Activated CD4-positive, alpha-beta T cell treated with anti-CD3 and anti-CD28 coated beads for 24 hours (primary cell): ENCODE results near the gene ACER1.
"Not testable (repeated sequence)": the region's sequence is repeated elsewhere in the genome, so short reads cannot be mapped to it uniquely, and the experiment has no call there.

ENCODE experiments used
- DNase-seq, 2 donors: peaks; one replicate each; pipeline ENCODE4 v3.0.0-alpha.2; 2020; ENCODE audit warnings: low read depth in 2 of 2

The ACER1 gene

GRCh38 chr19:6357174-6357573 is 23.8 kb upstream of the ACER1 start:
- DNase-seq, result no peak

GRCh38 chr19:6355321-6356040 is 22.1 kb upstream of the ACER1 start:
- not testable (repeated sequence) for DNase-seq

GRCh38 chr19:6354098-6354674 is 20.8 kb upstream of the ACER1 start:
- no peak for DNase-seq

- no peak for DNase-seq
Observed at GRCh38 chr19:6352381-6353165, 19.2 kb upstream of the ACER1 start.

GRCh38 chr19:6350688-6351087 is 17.3 kb upstream of the ACER1 start:
- no peak for DNase-seq

GRCh38 chr19:6349271-6349670 is 15.9 kb upstream of the ACER1 start:
- DNase-seq, result not testable (repeated sequence)

- DNase-seq, result no peak
Observed at GRCh38 chr19:6343462-6343861, 10.1 kb upstream of the ACER1 start.

GRCh38 chr19:6340493-6341201 is 7.2 kb upstream of the ACER1 start:
- DNase-seq, result no peak

- DNase-seq, result no peak
Observed at GRCh38 chr19:6334490-6335285, 1.3 kb upstream of the ACER1 start.

- DNase-seq, result no peak
Observed at GRCh38 chr19:6326815-6327214, 6.6 kb downstream of the ACER1 start.

GRCh38 chr19:6325614-6326013 is 7.8 kb downstream of the ACER1 start:
- DNase-seq, result no peak

GRCh38 chr19:6324757-6325156 is 8.7 kb downstream of the ACER1 start:
- DNase-seq, result no peak

- no peak for DNase-seq
Observed at GRCh38 chr19:6322284-6322683, 11.1 kb downstream of the ACER1 start.

GRCh38 chr19:6319376-6319775 is 14.0 kb downstream of the ACER1 start:
- no peak for DNase-seq

GRCh38 chr19:6318772-6319171 is 14.6 kb downstream of the ACER1 start:
- DNase-seq, result no peak

GRCh38 chr19:6315646-6316045 is 17.8 kb downstream of the ACER1 start:
- DNase-seq, result not testable (repeated sequence)

GRCh38 chr19:6313398-6313969 is 19.9 kb downstream of the ACER1 start:
- DNase-seq, result no peak

GRCh38 chr19:6312018-6312417 is 21.4 kb downstream of the ACER1 start:
- no peak for DNase-seq

GRCh38 chr19:6298413-6298812 is 35.0 kb downstream of the ACER1 start:
- no peak for DNase-seq

- DNase-seq, result no peak
Observed at GRCh38 chr19:6297202-6297601, 36.2 kb downstream of the ACER1 start.

- no peak for DNase-seq
Observed at GRCh38 chr19:6292006-6292405, 41.4 kb downstream of the ACER1 start.
